Activated naive CD4-positive, alpha-beta T cell treated with anti-CD3 and anti-CD28 coated beads, Interleukin-2, amount 50 U/mL, for 72 hours (primary cell): Measurements from ENCODE around the gene TMOD1. TPM values are rescaled to one million over a fixed set of nuclear protein-coding genes. Genes with fewer than 3 reads are reported as not detected.
"Not testable (repeated sequence)": the region's sequence is repeated elsewhere in the genome, so short reads cannot be mapped to it uniquely, and the experiment has no call there.

ENCODE experiments used
- ATAC-seq, 2 donors: fragments of 150-1000 bp; cut with Tn5 transposase; 2 replicates each; pipeline ENCODE4 v1.10.0; 2021; ENCODE audit warnings: mild to moderate bottlenecking in 2 of 2, moderate library complexity in 2 of 2
- DNase-seq, 2 donors: peaks; one replicate each; pipeline ENCODE4 v3.0.0; 2021 to 2022; ENCODE audit warnings: low spot score in 2 of 2
- H3K27ac Mint-ChIP-seq, 2 donors: one replicate each; pipeline ENCODE4 v1.8.0; 2022; ENCODE audit warnings: mild to moderate bottlenecking in 2 of 2, mixed read lengths in 2 of 2
- H3K36me3 Mint-ChIP-seq, 2 donors: one replicate each; pipeline ENCODE4 v1.8.0; 2022; ENCODE audit warnings: mixed read lengths in 2 of 2
- H3K9me3 Mint-ChIP-seq, 2 donors: one replicate each; pipeline ENCODE4 v1.8.0; 2022; ENCODE audit warnings: mixed read lengths in 2 of 2
- total RNA-seq, 2 donors: library from RNA; stranded (reverse); gene quantifications; one replicate each; pipeline ENCODE4 v1.2.3, GENCODE V29; 2022

TMOD1 gene
- total RNA-seq, 2 donors from 2014 or later = 0.96 to 1.5 TPM

DNA sequence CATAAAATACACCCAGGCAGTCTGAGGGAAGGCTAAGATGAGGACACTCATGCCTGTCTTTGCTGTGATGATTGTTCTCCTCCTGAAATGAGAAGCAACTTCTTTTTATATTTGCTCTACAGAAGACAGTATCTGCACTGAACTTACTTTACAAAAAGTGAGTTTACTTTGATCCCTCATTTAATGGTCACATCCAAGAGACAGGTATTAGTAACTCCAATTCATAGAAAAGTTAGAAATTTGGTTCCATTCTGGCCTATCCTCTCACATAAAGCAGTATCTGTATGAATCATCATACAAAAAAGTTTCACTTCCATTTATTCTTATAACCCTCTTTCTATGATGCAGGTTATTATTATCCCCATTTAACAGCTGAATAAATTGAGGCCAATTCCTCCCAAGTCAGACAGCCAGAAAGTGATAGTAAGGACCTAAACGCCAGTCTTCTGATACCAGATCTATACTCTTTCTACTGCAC, 116.5 kb downstream of the TMOD1 start:
- peak overlapping the region in 1 of 2 donors; percentile 10 for H3K27ac Mint-ChIP-seq
- H3K9me3 Mint-ChIP-seq = no peaks in the 10 kb centered on the region
- ATAC-seq = peak; percentile 86 to 96
- DNase-seq = no peak
- peaks cover 7 to 23% of the 10 kb centered on the region in 2 donors for H3K36me3 Mint-ChIP-seq

DNA sequence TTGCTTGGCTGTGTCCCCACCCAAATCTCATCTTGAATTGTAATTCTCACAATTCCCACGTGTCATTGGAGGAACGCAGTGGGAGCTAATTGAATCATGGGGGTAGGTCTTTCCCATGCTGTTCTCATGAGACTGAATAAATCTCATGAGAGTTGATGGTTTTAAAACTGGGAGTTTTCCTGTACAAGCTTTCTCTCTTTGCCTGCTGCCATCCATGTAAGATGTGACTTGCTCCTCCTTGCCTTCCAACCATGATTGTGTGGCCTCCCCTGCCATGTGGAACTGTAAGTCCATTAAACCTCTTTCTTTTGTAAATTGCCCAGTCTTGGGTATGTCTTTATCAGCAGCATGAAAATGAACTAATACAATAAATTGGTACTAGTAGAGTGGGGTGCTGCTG, 118.6 kb downstream of the TMOD1 start:
- H3K9me3 Mint-ChIP-seq, ATAC-seq, H3K27ac Mint-ChIP-seq, DNase-seq: not testable (repeated sequence)
- H3K36me3 Mint-ChIP-seq = peaks cover 7 to 28% of the 10 kb centered on the region in 2 donors

DNA sequence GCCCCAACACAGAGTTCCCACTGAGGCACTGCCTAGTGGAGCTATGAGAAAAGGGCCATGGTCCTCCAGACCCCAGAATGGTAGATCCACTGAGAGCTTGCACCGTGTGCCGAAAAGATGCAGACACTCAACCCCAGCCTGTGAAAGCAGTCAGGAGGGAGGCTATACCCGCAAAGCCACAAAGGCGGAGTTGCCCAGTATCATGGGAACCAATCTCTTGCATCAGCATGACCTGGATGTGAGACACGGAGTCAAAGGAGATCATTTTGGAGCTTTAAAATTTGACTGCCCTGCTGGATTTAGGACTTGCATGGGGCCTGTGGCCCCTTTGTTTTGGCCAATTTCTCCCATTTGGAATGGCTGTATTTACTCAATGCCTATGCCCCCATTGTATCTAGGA, 121.0 kb downstream of the TMOD1 start:
- DNase-seq, H3K9me3 Mint-ChIP-seq, ATAC-seq, H3K27ac Mint-ChIP-seq: not testable (repeated sequence)
- H3K36me3 Mint-ChIP-seq = peaks cover 0 to 19% of the 10 kb centered on the region in 2 donors

- DNase-seq = no peak
- peak in 1 of 2 donors; percentile 38 for ATAC-seq
- no peaks in the 10 kb centered on the region for H3K9me3 Mint-ChIP-seq
- peaks cover 0 to 14% of the 10 kb centered on the region in 2 donors for H3K36me3 Mint-ChIP-seq
- H3K27ac Mint-ChIP-seq = no peak overlapping the region
Measured at GRCh38 chr9:97623946-97624345, 122.5 kb downstream of the TMOD1 start.

GRCh38 chr9:97625620-97626019, 124.2 kb downstream of the TMOD1 start:
- H3K36me3 Mint-ChIP-seq = peaks cover 0 to 7% of the 10 kb centered on the region in 2 donors
- no peak for DNase-seq
- H3K9me3 Mint-ChIP-seq = no peaks in the 10 kb centered on the region
- ATAC-seq = no peak
- H3K27ac Mint-ChIP-seq = no peak overlapping the region

DNA sequence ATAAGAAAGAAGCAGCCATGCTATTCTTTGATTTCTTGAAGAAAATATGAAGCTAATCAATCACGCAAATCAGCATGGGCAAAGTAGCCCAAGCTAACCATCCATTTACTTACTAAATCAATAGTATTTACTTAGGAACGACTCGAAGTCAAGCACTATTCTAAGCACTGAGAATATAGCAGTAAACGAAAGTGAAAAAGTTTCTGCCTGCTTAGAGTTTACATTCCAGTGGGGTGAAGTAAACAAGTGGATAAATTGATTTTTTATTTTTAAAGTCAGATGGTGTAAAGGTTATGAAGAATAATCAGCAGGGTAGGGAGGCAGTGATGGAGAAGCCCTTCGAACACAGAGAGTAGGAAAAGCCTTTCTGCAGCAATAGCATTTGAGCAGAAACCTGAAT, 126.2 kb downstream of the TMOD1 start:
- DNase-seq (no peak), ATAC-seq (no peak)
- no peaks in the 10 kb centered on the region for H3K9me3 Mint-ChIP-seq
- H3K27ac Mint-ChIP-seq = no peak overlapping the region
- H3K36me3 Mint-ChIP-seq = peaks cover 4 to 10% of the 10 kb centered on the region in 2 donors

DNA sequence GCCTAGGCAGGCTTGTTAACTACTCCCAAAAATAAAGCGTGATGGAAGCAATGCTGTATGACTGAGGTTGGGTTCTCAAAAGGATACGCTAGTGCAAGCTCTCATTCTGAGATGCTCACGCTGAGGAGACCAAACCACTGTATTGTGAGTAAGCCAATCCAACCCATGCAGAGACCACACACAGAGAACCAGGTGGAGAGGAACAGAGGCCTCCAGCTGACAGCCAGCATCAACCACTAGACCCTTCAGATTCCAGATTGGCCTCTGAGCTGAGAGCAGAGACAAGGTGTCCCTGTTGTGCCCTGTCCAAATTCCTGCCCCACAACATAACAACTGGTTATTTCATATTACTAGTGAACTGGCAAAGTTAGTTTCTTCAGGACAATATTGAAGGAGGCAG, 127.2 kb downstream of the TMOD1 start:
- ATAC-seq (no peak), DNase-seq (no peak)
- Mint-ChIP-seq H3K36me3 (peaks cover 5 to 8% of the 10 kb centered on the region in 2 donors), H3K27ac (no peak overlapping the region), H3K9me3 (no peaks in the 10 kb centered on the region)

- Mint-ChIP-seq H3K9me3 (no peaks in the 10 kb centered on the region), H3K27ac (no peak overlapping the region), H3K36me3 (peaks cover 5 to 13% of the 10 kb centered on the region in 2 donors)
- ATAC-seq (no peak), DNase-seq (no peak)
Measured at GRCh38 chr9:97629156-97629555, 127.7 kb downstream of the TMOD1 start.

- DNase-seq = no peak
- peaks cover 7 to 23% of the 10 kb centered on the region in 2 donors for H3K36me3 Mint-ChIP-seq
- H3K9me3 Mint-ChIP-seq = no peaks in the 10 kb centered on the region
- ATAC-seq = no peak
- no peak overlapping the region for H3K27ac Mint-ChIP-seq
Measured at GRCh38 chr9:97630591-97630990, 129.1 kb downstream of the TMOD1 start.

DNA sequence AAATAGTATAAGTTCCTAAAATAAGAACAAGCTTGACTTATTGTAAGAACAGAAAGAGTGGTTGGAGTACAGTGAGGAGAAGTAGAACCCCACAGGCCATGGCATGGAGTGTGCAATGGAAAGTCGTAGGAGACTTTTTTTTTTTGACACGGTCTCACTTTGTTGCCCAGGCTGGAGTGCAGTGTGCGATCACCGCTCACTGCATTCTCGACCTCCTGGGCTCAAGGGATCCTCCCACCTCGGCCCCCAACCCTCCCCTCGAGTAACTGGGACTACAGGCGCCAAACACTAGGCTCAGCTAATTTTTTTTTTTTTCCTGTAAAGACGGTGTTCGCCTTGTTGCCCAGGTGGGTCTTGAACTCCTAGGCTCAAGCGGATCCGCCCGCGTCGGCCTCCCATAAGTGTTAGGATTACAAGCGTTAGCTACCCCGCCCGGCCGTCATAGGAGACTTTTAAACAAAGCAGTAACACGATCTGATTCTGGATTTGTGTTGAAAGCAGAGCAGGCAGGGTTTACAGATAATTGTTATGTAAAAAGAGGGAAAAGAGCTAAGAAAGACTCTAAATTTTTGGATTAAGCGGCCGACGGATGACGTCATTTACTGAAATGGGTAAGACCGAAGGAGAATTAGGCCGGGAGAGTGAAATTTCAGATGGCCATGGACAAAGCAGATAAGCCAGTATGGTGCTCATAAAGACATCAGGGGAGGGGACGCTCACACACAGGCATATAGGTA, 130.9 kb downstream of the TMOD1 start:
- DNase-seq (no peak), ATAC-seq (no peak)
- H3K9me3 Mint-ChIP-seq = no peaks in the 10 kb centered on the region

DNA sequence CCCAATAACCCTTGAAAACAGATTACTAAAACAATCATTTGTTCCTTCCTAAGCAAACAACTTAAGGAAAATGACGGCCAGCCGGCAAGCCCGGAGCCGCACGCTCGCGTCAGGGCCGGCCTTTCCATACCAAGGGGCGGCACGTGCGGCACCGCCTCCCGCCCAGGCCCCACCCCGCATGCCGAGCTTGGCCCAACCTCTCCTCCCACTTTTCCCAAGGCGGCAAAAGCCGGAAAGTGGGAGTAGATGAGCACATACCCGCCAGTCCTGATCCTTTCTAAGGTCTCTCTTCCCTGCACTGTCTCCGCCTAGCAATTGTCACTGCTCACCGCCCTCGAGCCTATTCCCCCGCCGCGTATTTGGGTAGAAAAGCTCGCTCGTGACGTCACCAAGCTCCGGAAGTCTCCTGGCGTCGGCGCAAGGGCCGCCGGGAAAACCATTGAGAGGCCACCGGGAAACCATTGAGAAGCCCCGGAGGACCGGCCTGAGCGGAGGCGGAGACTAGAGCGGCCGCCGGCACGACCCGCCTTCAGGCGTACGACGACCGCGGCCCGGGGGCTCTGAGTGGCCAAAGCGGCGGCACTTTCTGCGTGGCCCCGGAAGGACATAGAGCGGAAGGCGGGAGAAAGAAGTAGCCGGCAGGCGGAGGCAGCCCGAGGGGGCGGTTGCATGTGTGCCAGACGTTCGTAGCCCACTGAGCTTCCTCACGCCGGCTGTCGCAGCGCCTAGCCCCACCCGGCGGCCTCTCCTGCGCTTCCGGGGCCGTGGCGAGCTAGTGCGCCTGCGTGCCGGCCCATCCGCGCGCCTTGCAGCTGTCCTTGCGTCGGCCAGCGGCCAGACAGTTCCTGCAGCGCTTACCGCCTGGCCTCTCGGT, 131.8 kb downstream of the TMOD1 start, which contains the start of the genes NCBP1 and TSTD2:
TSS of gene NCBP1 (plus strand) at position 837 of the 874 bp plus-strand sequence. CDS start 61 bp downstream, outside the sequence.
TSS of gene TSTD2 (minus strand) at position 384 of the 874 bp plus-strand sequence. CDS start 5,806 bp downstream, outside the sequence.
- peaks cover 11 to 26% of the 10 kb centered on the region in 2 donors for H3K36me3 Mint-ChIP-seq
- ATAC-seq = peak; percentile 80 to 92
- H3K9me3 Mint-ChIP-seq = no peaks in the 10 kb centered on the region
- DNase-seq = peak; percentile 91 to 95
- peak within 1 kb of the TSS; percentile 98 to 99 for H3K27ac Mint-ChIP-seq

More for the DNA sequence above, 130.9 kb downstream of the TMOD1 start:
- H3K36me3 Mint-ChIP-seq = peaks cover 11 to 26% of the 10 kb centered on the region in 2 donors
- H3K27ac Mint-ChIP-seq = peak overlapping the region; percentile 98 to 99

DNA sequence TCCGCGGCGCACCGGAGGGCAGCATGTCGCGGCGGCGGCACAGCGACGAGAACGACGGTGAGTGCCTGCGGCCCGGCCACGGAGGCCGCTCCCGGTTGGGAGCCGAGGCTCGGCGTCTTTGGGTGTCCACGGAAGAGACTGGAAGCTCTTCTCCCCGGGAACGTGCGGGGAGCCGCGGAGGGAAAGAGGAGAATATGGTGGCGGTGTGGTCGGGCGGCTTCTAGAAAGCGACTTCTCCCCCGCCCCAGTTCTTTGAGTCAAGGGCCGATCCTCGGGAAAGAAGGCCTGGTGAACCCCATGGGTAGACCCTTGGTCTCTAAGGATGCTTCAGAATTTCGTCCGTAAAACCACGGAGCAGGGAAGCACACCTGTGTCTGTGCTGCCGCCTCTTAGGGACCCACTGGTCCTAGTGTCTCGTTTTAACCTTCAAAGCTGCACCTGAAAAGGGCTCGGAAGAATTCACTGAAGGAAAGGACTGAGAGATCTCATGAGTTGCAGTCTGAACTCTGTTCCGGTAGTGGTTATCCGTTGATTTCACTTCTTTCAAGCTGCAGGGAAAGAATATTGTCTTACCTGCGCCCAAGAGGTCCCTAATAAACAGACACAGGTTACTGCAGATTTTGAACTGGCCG, 132.5 kb downstream of the TMOD1 start:
- DNase-seq (peak in 1 of 2 donors; percentile 16), ATAC-seq (no peak)
- Mint-ChIP-seq H3K9me3 (no peaks in the 10 kb centered on the region), H3K36me3 (peaks cover 11 to 26% of the 10 kb centered on the region in 2 donors), H3K27ac (peak overlapping the region; percentile 95 to 98)

DNA sequence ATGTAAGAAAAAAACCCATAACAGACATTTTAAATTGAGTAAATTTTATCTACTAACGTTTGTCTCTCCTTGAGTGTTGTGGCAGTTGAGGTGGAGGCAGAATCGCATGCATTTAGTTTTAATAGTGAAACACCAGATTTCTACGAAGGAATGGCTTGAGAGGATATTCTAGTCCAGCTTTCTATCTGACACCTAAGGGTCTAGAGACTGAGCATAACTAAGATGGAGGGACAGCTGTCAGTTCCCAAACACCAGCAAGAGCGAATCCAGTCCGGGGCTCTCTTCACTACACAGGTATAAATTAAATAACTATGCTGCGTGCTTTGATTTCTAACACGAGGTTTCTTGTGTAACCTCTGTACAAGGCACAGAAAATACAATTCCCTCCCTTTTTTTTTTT, 133.6 kb downstream of the TMOD1 start:
- ATAC-seq (no peak), DNase-seq (no peak)
- Mint-ChIP-seq H3K27ac (peak overlapping the region; percentile 91 to 98), H3K9me3 (no peaks in the 10 kb centered on the region), H3K36me3 (peaks cover 11 to 26% of the 10 kb centered on the region in 2 donors)

GRCh38 chr9:97636903-97637302, 135.4 kb downstream of the TMOD1 start:
- Mint-ChIP-seq H3K27ac (peak overlapping the region in 1 of 2 donors; percentile 69), H3K9me3 (no peaks in the 10 kb centered on the region), H3K36me3 (peaks cover 11 to 26% of the 10 kb centered on the region in 2 donors)
- ATAC-seq (no peak), DNase-seq (no peak)

GRCh38 chr9:97638666-97639065, 137.2 kb downstream of the TMOD1 start:
- peaks cover 11 to 19% of the 10 kb centered on the region in 2 donors for H3K36me3 Mint-ChIP-seq
- DNase-seq (no peak), ATAC-seq (no peak)
- H3K9me3 Mint-ChIP-seq = no peaks in the 10 kb centered on the region
- H3K27ac Mint-ChIP-seq = no peak overlapping the region

DNA sequence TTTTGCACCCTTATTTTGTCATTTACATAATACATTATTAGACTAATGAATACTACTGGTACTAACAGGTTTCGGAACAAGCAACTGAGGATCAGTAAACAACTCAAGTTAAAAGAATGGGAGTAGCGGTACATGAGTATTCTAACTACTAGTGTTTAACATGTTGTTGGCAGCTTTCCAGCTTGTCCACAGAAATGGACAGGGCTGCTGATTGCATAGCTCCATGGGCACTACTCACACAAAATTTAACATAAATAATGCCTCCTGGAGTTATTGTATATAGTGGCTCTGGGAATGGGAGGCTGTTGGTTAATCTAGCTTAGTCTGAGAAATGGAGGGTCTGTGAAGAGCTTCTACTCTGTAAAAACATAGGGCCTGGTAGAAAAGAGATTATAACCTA, 138.9 kb downstream of the TMOD1 start:
- ATAC-seq (no peak), DNase-seq (no peak)
- H3K27ac Mint-ChIP-seq = peak overlapping the region in 1 of 2 donors; percentile 12
- H3K9me3 Mint-ChIP-seq = no peaks in the 10 kb centered on the region
- H3K36me3 Mint-ChIP-seq = peaks cover 4 to 12% of the 10 kb centered on the region in 2 donors
